ENCODE results near the gene NRL.

GRCh38 chr14:24132976-24133375 is 18.2 kb upstream of the NRL start:
- TF ChIP-seq CTCF (conservative IDR thresholded peaks at IDR 0.05; ENCODE audit: low read length) (no peak), EZH2phosphoT487 (IDR thresholded peaks at IDR 0.05; ENCODE audit: borderline replicate concordance) (no peak)
